GM18873 (cell line): ENCODE measurements around the gene ZNF592.

Experiments used
- ATAC-seq: cut with Tn5 transposase; IDR thresholded peaks from one replicate; pipeline ENCODE4 v1.9.1; 2021; ENCODE audit warnings: mild to moderate bottlenecking, moderate library complexity, moderate number of reproducible peaks; ENCODE audit not compliant: unreplicated experiment, low FRiP score

Gene ZNF592

GRCh38 chr15:84772467-84772866 is 24.1 kb downstream of the ZNF592 start:
- no peak for ATAC-seq

GRCh38 chr15:84773716-84774115 is 25.3 kb downstream of the ZNF592 start:
- no peak for ATAC-seq

GRCh38 chr15:84775867-84776449 is 27.6 kb downstream of the ZNF592 start:
- ATAC-seq: no peak

GRCh38 chr15:84778194-84778593 is 29.8 kb downstream of the ZNF592 start:
- ATAC-seq: no peak

- no peak for ATAC-seq
Measured at GRCh38 chr15:84780492-84780891, 32.1 kb downstream of the ZNF592 start.

- no peak for ATAC-seq
Measured at GRCh38 chr15:84781495-84781894, 33.1 kb downstream of the ZNF592 start.

GRCh38 chr15:84782346-84782745 is 34.0 kb downstream of the ZNF592 start:
- ATAC-seq: no peak

- no peak for ATAC-seq
Measured at GRCh38 chr15:84783493-84784251, 35.3 kb downstream of the ZNF592 start.

GRCh38 chr15:84784262-84784661 is 35.9 kb downstream of the ZNF592 start:
- ATAC-seq: no peak

- no peak for ATAC-seq
Measured at GRCh38 chr15:84785053-84785452, 36.7 kb downstream of the ZNF592 start.

- ATAC-seq: no peak
Measured at GRCh38 chr15:84788500-84788899, 40.1 kb downstream of the ZNF592 start.

GRCh38 chr15:84789762-84790161 is 41.4 kb downstream of the ZNF592 start:
- ATAC-seq: no peak

- no peak for ATAC-seq
Measured at GRCh38 chr15:84790676-84791075, 42.3 kb downstream of the ZNF592 start.

GRCh38 chr15:84791763-84792162 is 43.4 kb downstream of the ZNF592 start:
- no peak for ATAC-seq

- no peak for ATAC-seq
Measured at GRCh38 chr15:84793431-84794161, 45.2 kb downstream of the ZNF592 start.

GRCh38 chr15:84794162-84794547 is 45.8 kb downstream of the ZNF592 start:
- ATAC-seq: no peak

- no peak for ATAC-seq
Measured at GRCh38 chr15:84795186-84795585, 46.8 kb downstream of the ZNF592 start.

GRCh38 chr15:84797212-84797611 is 48.8 kb downstream of the ZNF592 start:
- ATAC-seq: no peak

- no peak for ATAC-seq
Measured at GRCh38 chr15:84797801-84798200, 49.4 kb downstream of the ZNF592 start.

- ATAC-seq: no peak
Measured at GRCh38 chr15:84798436-84798946, 50.1 kb downstream of the ZNF592 start.

- ATAC-seq: no peak
Measured at GRCh38 chr15:84799511-84800187, 51.3 kb downstream of the ZNF592 start.
